VCaP (cell line): ENCODE data around the gene C1orf174.

Experiments
- H3K27ac ChIP-seq: fragments of 450-650 bp; 2 replicates; pipeline ENCODE4 v1.5.1; 2017
- CTCF ChIP-seq: fragments of 450-650 bp; conservative IDR thresholded peaks from 2 replicates; pipeline ENCODE4 v1.5.1; 2017; ENCODE audit warnings: mild to moderate bottlenecking, moderate library complexity

Gene C1orf174

GRCh38 chr1:3907031-3907534 is 7.0 kb upstream of the C1orf174 start:
- H3K27ac ChIP-seq = no peak overlapping the region
- TF ChIP-seq CTCF = peak; percentile 21

GRCh38 chr1:3906672-3907020 is 6.6 kb upstream of the C1orf174 start:
- no peak overlapping the region for H3K27ac ChIP-seq
- no peak for TF ChIP-seq CTCF

- H3K27ac ChIP-seq = no peak overlapping the region
These were observed 6.0 kb upstream of the C1orf174 start for GRCh38 chr1:3905953-3906671.

GRCh38 chr1:3905266-3905952 is 5.3 kb upstream of the C1orf174 start:
- TF ChIP-seq CTCF = no peak
- H3K27ac ChIP-seq = no peak overlapping the region

More at GRCh38 chr1:3905953-3906671, 6.0 kb upstream of the C1orf174 start:
- no peak for TF ChIP-seq CTCF

- H3K27ac ChIP-seq = no peak overlapping the region
These were observed 4.7 kb upstream of the C1orf174 start for GRCh38 chr1:3904843-3905185.

GRCh38 chr1:3904006-3904842 is 4.2 kb upstream of the C1orf174 start:
- H3K27ac ChIP-seq = no peak overlapping the region

More at GRCh38 chr1:3904843-3905185, 4.7 kb upstream of the C1orf174 start:
- TF ChIP-seq CTCF = no peak

More at GRCh38 chr1:3904006-3904842, 4.2 kb upstream of the C1orf174 start:
- no peak for TF ChIP-seq CTCF
